GM12878 (cell line): ENCODE measurements around the gene PPP2R2D.

ENCODE experiments used
- ATF3 ChIP-seq: IDR thresholded peaks from 2 replicates; pipeline ENCODE4 v1.6.1; 2011; ENCODE audit warnings: low read depth, mild to moderate bottlenecking, low read length, moderate library complexity, borderline replicate concordance; ENCODE audit errors: extremely low read depth
- BACH1 ChIP-seq: fragments of 450-650 bp; IDR thresholded peaks from 2 replicates; pipeline ENCODE4 v1.6.1; 2017; ENCODE audit warnings: mild to moderate bottlenecking, borderline replicate concordance
- CEBPB ChIP-seq, 2 experiments: fragments of 150-350 bp in 1 of 2; IDR thresholded peaks; 2 replicates each; pipeline ENCODE4 v1.6.1; 2012 to 2014; ENCODE audit warnings: low read depth in 2 of 2, low read length in 2 of 2, borderline replicate concordance in 1 of 2, inconsistent platforms in 1 of 2
- FOS ChIP-seq: IDR thresholded peaks from 3 replicates; pipeline ENCODE4 v1.6.1; 2011; ENCODE audit warnings: borderline replicate concordance; ENCODE audit not compliant: insufficient read length; ENCODE audit errors: extremely low read depth
- NR2C1 ChIP-seq: fragments of 450-650 bp; IDR thresholded peaks from 2 replicates; pipeline ENCODE4 v1.6.1; 2017; ENCODE audit warnings: antibody characterized with exemption, mild to moderate bottlenecking, moderate library complexity
- POLR2A ChIP-seq: IDR thresholded peaks from 2 replicates; pipeline ENCODE4 v1.6.1; 2011; ENCODE audit warnings: low read depth, mild to moderate bottlenecking, low read length
- SP1 ChIP-seq: IDR thresholded peaks from one replicate; pipeline ENCODE4 v1.6.1; 2011; ENCODE audit warnings: low read depth, low read length
- ZNF622 ChIP-seq: fragments of 450-650 bp; IDR thresholded peaks from 2 replicates; pipeline ENCODE4 v1.6.1; 2017; ENCODE audit warnings: mild to moderate bottlenecking, inconsistent platforms

- TF ChIP-seq SP1: no peak
- no peak for TF ChIP-seq FOS
- TF ChIP-seq POLR2A: no peak
- no peak for TF ChIP-seq NR2C1
- no peak for TF ChIP-seq ATF3
- TF ChIP-seq CEBPB (IDR thresholded peaks at IDR 0.05; ENCODE audit: borderline replicate concordance in 1 of 2, low read depth in 2 of 2, low read length in 2 of 2): no peak
- no peak for TF ChIP-seq ZNF622
- no peak for TF ChIP-seq BACH1
Measured at GRCh38 chr10:131876017-131876416, 24.8 kb upstream of the PPP2R2D start.
